Measurements from ENCODE around the gene BTRC.
A peak's percentile ranks its signal among the peaks of the same experiment; 100 is the strongest.
"Not testable (repeated sequence)": the region's sequence is repeated elsewhere in the genome, so short reads cannot be mapped to it uniquely, and the experiment has no call there.

BTRC gene

GRCh38 chr10:101353692-101354327 lies at the start of gene BTRC:
Gene BTRC (plus strand): TSS chr10:101354165. CDS start chr10:101354181, 16 bp downstream.
- H3K36me3 ChIP-seq (ENCODE audit: control insufficient read depth, insufficient read depth, low read length) = no peaks in the 10 kb centered on the region
- peak within 1 kb of the TSS; percentile 94 for H3K4me3 ChIP-seq (ENCODE audit: low read length)
- H3K27ac ChIP-seq (ENCODE audit: low read depth, low read length) = peak within 1 kb of the TSS; percentile 92
- H3K9ac ChIP-seq (ENCODE audit: low read length) = peak within 1 kb of the TSS; percentile 25
- H3K27me3 ChIP-seq (ENCODE audit: control insufficient read depth, insufficient read depth, low read length) = no peaks in the 10 kb centered on the region
- peaks cover 7% of the 10 kb centered on the region for H3K4me1 ChIP-seq (ENCODE audit: control insufficient read depth, insufficient read depth, low read length)

GRCh38 chr10:101304316-101304715 lies 49.6 kb upstream of the BTRC start:
- H3K27ac ChIP-seq (ENCODE audit: low read depth, low read length) = no peak overlapping the region
- H3K4me1 ChIP-seq (ENCODE audit: control insufficient read depth, insufficient read depth, low read length) = no peaks in the 10 kb centered on the region
- no peak overlapping the region for H3K9ac ChIP-seq (ENCODE audit: low read length)
- peaks cover 7% of the 10 kb centered on the region for H3K27me3 ChIP-seq (ENCODE audit: control insufficient read depth, insufficient read depth, low read length)
- H3K4me3 ChIP-seq (ENCODE audit: low read length) = no peak overlapping the region
- H3K36me3 ChIP-seq (ENCODE audit: control insufficient read depth, insufficient read depth, low read length) = no peaks in the 10 kb centered on the region

GRCh38 chr10:101305320-101306241 lies 48.4 kb upstream of the BTRC start:
- H3K4me1 ChIP-seq (ENCODE audit: control insufficient read depth, insufficient read depth, low read length) = no peaks in the 10 kb centered on the region
- no peak overlapping the region for H3K9ac ChIP-seq (ENCODE audit: low read length)
- no peak overlapping the region for H3K27ac ChIP-seq (ENCODE audit: low read depth, low read length)

GRCh38 chr10:101308051-101308450 lies 45.9 kb upstream of the BTRC start:
- no peaks in the 10 kb centered on the region for H3K36me3 ChIP-seq (ENCODE audit: control insufficient read depth, insufficient read depth, low read length)
- peaks cover 15% of the 10 kb centered on the region for H3K27me3 ChIP-seq (ENCODE audit: control insufficient read depth, insufficient read depth, low read length)
- no peak overlapping the region for H3K27ac ChIP-seq (ENCODE audit: low read depth, low read length)
- H3K4me1 ChIP-seq (ENCODE audit: control insufficient read depth, insufficient read depth, low read length) = no peaks in the 10 kb centered on the region
- H3K9ac ChIP-seq (ENCODE audit: low read length) = no peak overlapping the region
- H3K4me3 ChIP-seq (ENCODE audit: low read length) = no peak overlapping the region

More at GRCh38 chr10:101305320-101306241, 48.4 kb upstream of the BTRC start:
- H3K36me3 ChIP-seq (ENCODE audit: control insufficient read depth, insufficient read depth, low read length) = no peaks in the 10 kb centered on the region
- no peak overlapping the region for H3K4me3 ChIP-seq (ENCODE audit: low read length)
- H3K27me3 ChIP-seq (ENCODE audit: control insufficient read depth, insufficient read depth, low read length) = peaks cover 8% of the 10 kb centered on the region

GRCh38 chr10:101310529-101311184 lies 43.3 kb upstream of the BTRC start:
- Histone ChIP-seq H3K36me3 (ENCODE audit: control insufficient read depth, insufficient read depth, low read length) (no peaks in the 10 kb centered on the region), H3K4me1 (ENCODE audit: control insufficient read depth, insufficient read depth, low read length) (no peaks in the 10 kb centered on the region), H3K27me3 (ENCODE audit: control insufficient read depth, insufficient read depth, low read length) (peaks cover 11% of the 10 kb centered on the region), H3K9ac (ENCODE audit: low read length) (no peak overlapping the region), H3K27ac (ENCODE audit: low read depth, low read length) (no peak overlapping the region), H3K4me3 (ENCODE audit: low read length) (no peak overlapping the region)

- Histone ChIP-seq H3K36me3 (ENCODE audit: control insufficient read depth, insufficient read depth, low read length) (no peaks in the 10 kb centered on the region), H3K4me1 (ENCODE audit: control insufficient read depth, insufficient read depth, low read length) (no peaks in the 10 kb centered on the region), H3K27me3 (ENCODE audit: control insufficient read depth, insufficient read depth, low read length) (peaks cover 11% of the 10 kb centered on the region), H3K4me3 (ENCODE audit: low read length) (no peak overlapping the region), H3K9ac (ENCODE audit: low read length) (no peak overlapping the region), H3K27ac (ENCODE audit: low read depth, low read length) (no peak overlapping the region)
Measured at GRCh38 chr10:101311185-101312066, 42.5 kb upstream of the BTRC start.

- Histone ChIP-seq H3K27ac (ENCODE audit: low read depth, low read length) (no peak overlapping the region), H3K4me1 (ENCODE audit: control insufficient read depth, insufficient read depth, low read length) (no peaks in the 10 kb centered on the region), H3K9ac (ENCODE audit: low read length) (no peak overlapping the region), H3K4me3 (ENCODE audit: low read length) (no peak overlapping the region), H3K27me3 (ENCODE audit: control insufficient read depth, insufficient read depth, low read length) (no peaks in the 10 kb centered on the region), H3K36me3 (ENCODE audit: control insufficient read depth, insufficient read depth, low read length) (no peaks in the 10 kb centered on the region)
Measured at GRCh38 chr10:101319241-101319915, 34.6 kb upstream of the BTRC start.

GRCh38 chr10:101321073-101321472 lies 32.9 kb upstream of the BTRC start:
- Histone ChIP-seq H3K27me3 (ENCODE audit: control insufficient read depth, insufficient read depth, low read length) (no peaks in the 10 kb centered on the region), H3K4me1 (ENCODE audit: control insufficient read depth, insufficient read depth, low read length) (no peaks in the 10 kb centered on the region), H3K27ac (ENCODE audit: low read depth, low read length) (no peak overlapping the region), H3K36me3 (ENCODE audit: control insufficient read depth, insufficient read depth, low read length) (no peaks in the 10 kb centered on the region), H3K9ac (ENCODE audit: low read length) (no peak overlapping the region), H3K4me3 (ENCODE audit: low read length) (no peak overlapping the region)

- Histone ChIP-seq H3K4me3 (ENCODE audit: low read length) (no peak overlapping the region), H3K27me3 (ENCODE audit: control insufficient read depth, insufficient read depth, low read length) (no peaks in the 10 kb centered on the region), H3K4me1 (ENCODE audit: control insufficient read depth, insufficient read depth, low read length) (no peaks in the 10 kb centered on the region), H3K9ac (ENCODE audit: low read length) (no peak overlapping the region), H3K36me3 (ENCODE audit: control insufficient read depth, insufficient read depth, low read length) (no peaks in the 10 kb centered on the region), H3K27ac (ENCODE audit: low read depth, low read length) (no peak overlapping the region)
Measured at GRCh38 chr10:101322266-101323108, 31.5 kb upstream of the BTRC start.

- H3K27ac ChIP-seq (ENCODE audit: low read depth, low read length) = no peak overlapping the region
- H3K4me3 ChIP-seq (ENCODE audit: low read length) = no peak overlapping the region
- no peaks in the 10 kb centered on the region for H3K4me1 ChIP-seq (ENCODE audit: control insufficient read depth, insufficient read depth, low read length)
- H3K36me3 ChIP-seq (ENCODE audit: control insufficient read depth, insufficient read depth, low read length) = no peaks in the 10 kb centered on the region
- H3K9ac ChIP-seq (ENCODE audit: low read length) = no peak overlapping the region
- no peaks in the 10 kb centered on the region for H3K27me3 ChIP-seq (ENCODE audit: control insufficient read depth, insufficient read depth, low read length)
Measured at GRCh38 chr10:101323495-101323894, 30.5 kb upstream of the BTRC start.

- H3K9ac ChIP-seq (ENCODE audit: low read length); H3K27me3 ChIP-seq (ENCODE audit: control insufficient read depth, insufficient read depth, low read length); H3K4me3 ChIP-seq (ENCODE audit: low read length); H3K36me3 ChIP-seq (ENCODE audit: control insufficient read depth, insufficient read depth, low read length); H3K4me1 ChIP-seq (ENCODE audit: control insufficient read depth, insufficient read depth, low read length); H3K27ac ChIP-seq (ENCODE audit: low read depth, low read length): not testable (repeated sequence)
Measured at GRCh38 chr10:101327454-101327853, 26.5 kb upstream of the BTRC start.

All from rectal smooth muscle tissue (tissue), 1 donor.